GM12891 (cell line): ENCODE data around the gene EPB41L2.
A peak's percentile ranks its signal among the peaks of the same experiment; 100 is the strongest.
"Not testable (repeated sequence)": the region's sequence is repeated elsewhere in the genome, so short reads cannot be mapped to it uniquely, and the experiment has no call there.

Source experiments
- DNase-seq: peaks from one replicate; pipeline ENCODE4 v3.0.0; 2011; ENCODE audit warnings: low spot score; ENCODE audit not compliant: insufficient read length
- FAIRE-seq: peaks from 2 replicates; lab custom pipeline; 2011; peaks lifted over from hg19 to GRCh38; lab: Jason Lieb, UNC
- PAX5 ChIP-seq: IDR thresholded peaks from 2 replicates; pipeline ENCODE4 v1.6.1; 2011; ENCODE audit warnings: low read length, moderate library complexity, mild to moderate bottlenecking; ENCODE audit not compliant: insufficient read depth, severe bottlenecking
- POLR2A ChIP-seq: IDR thresholded peaks from 2 replicates; pipeline ENCODE4 v1.6.1; 2011; ENCODE audit warnings: low read depth, low read length, control low read depth
- POLR2AphosphoS5 ChIP-seq: IDR thresholded peaks from 2 replicates; pipeline ENCODE4 v1.6.1; 2011; ENCODE audit warnings: low read depth, low read length, control low read depth
- POU2F2 ChIP-seq: IDR thresholded peaks from 2 replicates; pipeline ENCODE4 v1.6.1; 2011; ENCODE audit warnings: low read depth, mild to moderate bottlenecking, control low read depth, low read length, moderate library complexity
- SPI1 ChIP-seq: IDR thresholded peaks from 2 replicates; pipeline ENCODE4 v1.6.1; 2011; ENCODE audit warnings: low read depth, low read length, control low read depth
- TAF1 ChIP-seq: IDR thresholded peaks from 2 replicates; pipeline ENCODE4 v1.6.1; 2011; ENCODE audit warnings: low read depth, low read length, control low read depth

Gene EPB41L2

DNA sequence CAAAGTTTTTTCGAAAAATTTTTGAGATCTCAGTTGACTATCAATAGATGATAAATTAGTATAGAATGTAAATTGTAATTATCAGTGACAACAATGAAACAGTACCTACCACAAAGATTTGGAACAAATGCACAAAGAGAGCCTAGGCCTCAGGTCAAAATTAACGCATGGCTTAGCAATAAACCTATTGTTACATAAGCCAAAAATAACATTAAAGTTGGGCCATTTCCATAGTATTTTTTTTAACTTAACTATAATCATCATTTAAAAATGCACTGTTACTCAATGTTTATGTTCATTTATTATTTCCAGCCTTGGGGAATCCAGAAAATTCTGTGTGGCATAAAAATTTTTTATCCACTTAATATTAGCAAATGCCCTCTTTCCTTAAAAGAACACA is 117.0 kb downstream of the EPB41L2 start:
- FAIRE-seq: no peak
- no peak for DNase-seq
- TF ChIP-seq PAX5: no peak
- no peak for TF ChIP-seq POLR2AphosphoS5

DNA sequence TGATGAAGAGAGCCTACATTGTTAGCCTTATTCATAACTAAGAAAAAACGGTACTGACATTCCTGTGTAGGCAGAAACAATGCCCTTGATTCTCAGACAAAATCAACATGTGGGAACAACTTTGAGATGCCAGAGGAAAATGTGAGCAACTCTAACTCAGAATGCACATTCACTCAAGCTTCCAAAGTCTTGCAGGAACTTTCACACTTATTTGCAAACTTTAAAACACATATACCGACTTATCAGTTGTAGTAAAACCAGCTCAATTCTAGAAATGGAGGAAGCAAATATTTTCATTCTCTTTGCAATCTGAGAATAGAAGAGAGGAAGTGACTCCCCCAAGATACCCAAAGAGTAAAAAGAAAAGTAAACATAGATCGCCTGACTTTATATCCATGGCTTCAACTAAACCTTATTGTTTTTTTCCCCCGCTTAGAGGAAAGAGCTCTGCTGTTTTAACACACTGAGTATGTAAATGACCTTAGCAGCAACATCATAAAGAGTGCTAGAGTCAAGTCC is 117.6 kb downstream of the EPB41L2 start:
- FAIRE-seq: no peak
- DNase-seq: no peak
- TF ChIP-seq POLR2AphosphoS5: no peak
- TF ChIP-seq PAX5: no peak
- TF ChIP-seq SPI1: peak; percentile 23; the same call in 1 of the 2 replicates
- no peak for TF ChIP-seq TAF1
- TF ChIP-seq POU2F2: no peak

DNA sequence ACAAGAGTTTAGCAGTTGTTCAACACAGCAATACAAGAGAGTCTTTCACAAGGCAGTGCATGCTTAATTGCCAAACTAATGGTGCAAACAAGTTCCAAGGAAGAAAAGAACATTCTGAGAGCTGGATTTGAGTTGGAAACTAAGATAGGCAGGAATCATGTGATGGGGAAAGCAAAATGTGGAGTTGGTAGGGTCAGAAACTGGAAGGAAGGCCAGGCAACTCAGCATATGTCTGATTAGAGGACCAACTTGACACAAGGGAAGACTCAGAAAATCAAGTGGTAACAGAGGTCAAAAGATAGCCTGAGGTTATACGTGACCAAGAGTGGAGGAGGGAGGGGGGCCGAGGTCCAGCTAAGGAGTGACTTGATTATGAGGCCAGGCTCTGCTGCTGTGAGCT is 118.6 kb downstream of the EPB41L2 start:
- TF ChIP-seq TAF1: no peak
- TF ChIP-seq SPI1: no peak
- TF ChIP-seq POU2F2: no peak
- no peak for TF ChIP-seq POLR2AphosphoS5
- no peak for TF ChIP-seq PAX5
- TF ChIP-seq POLR2A: no peak
- FAIRE-seq (no peak), DNase-seq (no peak)

DNA sequence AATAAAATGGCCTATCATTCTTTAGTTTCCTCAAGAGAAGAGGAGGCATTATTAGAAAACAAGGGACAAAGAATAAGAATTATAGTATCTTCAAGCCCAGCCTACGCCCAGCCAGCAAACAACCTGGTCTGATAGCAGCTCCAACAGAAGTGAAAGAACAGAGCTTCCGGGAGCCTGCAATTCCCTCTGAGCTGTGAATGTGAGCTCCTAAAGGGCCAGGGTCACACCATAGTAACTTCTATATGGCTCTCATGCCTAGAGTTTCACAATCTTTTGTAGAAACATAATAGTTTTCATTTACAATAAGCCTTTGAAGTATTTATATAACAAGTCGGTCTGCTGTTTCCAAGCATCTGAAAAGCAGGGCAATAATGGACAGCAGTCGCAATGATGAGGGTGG is 119.3 kb downstream of the EPB41L2 start:
- no peak for FAIRE-seq
- DNase-seq: no peak
- TF ChIP-seq POU2F2: no peak
- no peak for TF ChIP-seq TAF1
- no peak for TF ChIP-seq POLR2AphosphoS5
- TF ChIP-seq SPI1: no peak
- no peak for TF ChIP-seq PAX5
- no peak for TF ChIP-seq POLR2A

DNA sequence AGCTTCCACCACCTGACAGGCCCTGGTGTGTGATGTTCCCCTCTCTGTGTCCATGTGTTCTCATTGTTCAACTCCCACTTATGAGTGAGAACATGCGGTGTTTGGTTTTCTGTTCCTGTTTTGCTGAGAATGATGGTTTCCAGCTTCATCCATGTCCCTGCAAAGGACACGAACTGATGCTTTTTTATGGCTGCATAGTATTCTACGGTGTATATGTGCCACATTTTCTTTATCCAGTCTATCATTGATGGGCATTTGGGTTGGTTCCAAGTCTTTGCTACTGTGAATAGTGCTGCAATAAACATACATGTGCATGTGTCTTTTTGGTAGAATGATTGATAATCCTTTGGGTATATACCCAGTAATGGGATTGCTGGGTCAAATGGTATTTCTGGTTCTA is 120.3 kb downstream of the EPB41L2 start:
- not testable (repeated sequence) for DNase-seq, FAIRE-seq

DNA sequence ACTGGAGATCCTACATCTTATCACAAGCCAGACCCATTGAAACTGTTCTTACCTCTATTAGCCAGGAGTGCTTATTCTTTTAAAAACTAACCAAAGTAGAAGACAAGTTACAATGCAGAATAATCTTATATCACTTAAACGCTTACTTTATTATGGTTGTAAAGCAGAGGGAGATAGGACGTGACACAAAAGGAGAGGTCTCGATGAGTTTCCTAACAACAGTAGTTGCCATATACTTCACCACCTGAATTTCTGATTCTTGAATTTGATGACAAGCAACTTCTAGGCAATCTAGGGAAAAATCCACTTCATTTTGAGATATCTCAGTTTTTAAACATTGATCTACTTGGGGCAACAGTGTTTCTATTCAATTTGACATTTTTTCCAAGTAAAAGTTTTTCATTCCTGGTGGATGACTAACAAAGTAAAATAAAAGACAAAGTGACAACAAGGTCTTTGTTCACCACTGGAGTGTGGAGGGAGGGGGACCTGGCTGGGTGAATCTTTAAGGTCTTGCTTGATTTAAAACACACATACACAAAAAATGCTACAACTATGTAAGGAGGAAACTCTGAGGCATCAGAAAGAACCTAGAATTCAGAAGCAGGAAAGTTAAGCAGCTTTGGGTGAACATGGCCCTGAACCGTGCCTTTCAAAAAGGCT is 125.0 kb downstream of the EPB41L2 start:
- DNase-seq: no peak
- TF ChIP-seq POLR2AphosphoS5 (no peak), TAF1 (no peak), POLR2A (no peak), PAX5 (no peak), SPI1 (no peak), POU2F2 (no peak)
- no peak for FAIRE-seq

DNA sequence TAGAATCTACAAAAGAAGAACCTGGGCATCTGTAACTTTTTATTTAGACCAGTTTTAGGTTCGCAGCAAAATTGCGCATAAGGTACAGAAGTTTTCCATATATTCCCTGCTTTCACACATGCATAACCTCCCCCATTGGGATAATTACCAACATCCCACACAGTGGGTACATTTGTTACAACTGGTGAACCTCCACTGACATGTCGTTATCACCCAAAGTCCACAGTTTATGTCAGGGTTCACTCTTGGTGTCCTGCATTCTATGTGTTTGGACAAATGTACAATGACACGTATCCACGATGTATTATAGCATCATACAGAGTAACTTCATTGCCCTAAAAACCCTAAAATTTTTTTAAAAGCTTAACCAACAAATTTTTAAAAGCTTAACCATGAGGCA is 126.1 kb downstream of the EPB41L2 start:
- FAIRE-seq (no peak), DNase-seq (no peak)
- no peak for TF ChIP-seq PAX5
- no peak for TF ChIP-seq TAF1
- TF ChIP-seq SPI1: no peak
- TF ChIP-seq POLR2A: no peak
- TF ChIP-seq POU2F2: no peak
- TF ChIP-seq POLR2AphosphoS5: no peak

DNA sequence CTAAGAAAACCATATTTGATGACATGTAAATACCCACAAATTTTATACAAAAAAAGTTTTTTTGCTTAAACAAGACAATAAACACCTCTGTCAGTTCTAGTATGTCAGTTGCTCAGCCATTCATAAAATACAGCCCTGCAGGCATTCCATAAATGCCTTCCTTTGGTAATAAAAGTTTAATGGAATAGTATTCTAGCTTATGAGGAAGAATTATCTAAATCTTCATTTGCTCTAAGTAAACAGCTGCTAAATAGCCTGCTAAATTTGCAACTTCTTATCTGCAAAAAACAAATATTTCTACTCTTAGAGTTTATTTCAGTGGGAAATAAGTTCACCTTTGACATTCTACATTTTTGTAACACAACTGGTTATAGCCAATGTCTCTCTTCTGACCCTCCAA is 127.1 kb downstream of the EPB41L2 start:
- FAIRE-seq: no peak
- no peak for DNase-seq
- no peak for TF ChIP-seq POLR2AphosphoS5
- TF ChIP-seq POU2F2: no peak
- TF ChIP-seq SPI1: no peak
- no peak for TF ChIP-seq TAF1
- no peak for TF ChIP-seq POLR2A
- no peak for TF ChIP-seq PAX5

DNA sequence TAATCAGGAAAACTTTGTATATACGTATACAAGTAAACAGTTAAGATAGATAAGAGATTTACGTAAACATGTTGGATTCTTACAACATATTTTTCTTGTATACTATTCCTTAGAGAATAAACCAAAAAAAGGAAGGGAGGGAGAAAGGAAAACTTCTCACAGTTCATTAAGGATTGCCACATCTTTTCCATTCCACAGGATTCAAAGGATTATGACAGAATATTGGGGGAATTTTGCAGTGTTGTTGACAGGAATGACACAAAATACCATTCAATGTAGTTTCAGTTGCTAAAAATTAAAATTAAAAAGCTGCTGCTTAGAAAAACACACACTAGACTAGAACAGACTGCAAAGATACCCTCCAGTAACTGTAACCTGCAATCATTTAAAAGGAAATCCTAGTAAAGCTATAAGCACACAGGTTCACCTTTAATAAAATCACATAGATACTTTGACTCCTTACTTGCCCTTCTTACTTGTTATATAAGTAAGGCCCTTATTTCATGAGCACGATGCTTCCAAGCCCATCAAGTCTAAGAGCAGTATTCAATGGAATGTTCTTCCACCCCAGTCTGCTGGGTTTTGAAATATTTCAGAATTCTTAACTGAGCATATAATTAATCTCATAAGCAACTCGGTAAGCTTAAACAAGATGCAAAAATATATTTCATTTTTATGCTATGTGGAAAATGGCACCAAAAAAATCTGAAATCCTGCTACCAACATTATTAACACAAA is 128.0 kb downstream of the EPB41L2 start:
- TF ChIP-seq TAF1 (no peak), POLR2AphosphoS5 (no peak), SPI1 (no peak), POU2F2 (no peak), PAX5 (no peak)
- no peak for DNase-seq
- FAIRE-seq: no peak

DNA sequence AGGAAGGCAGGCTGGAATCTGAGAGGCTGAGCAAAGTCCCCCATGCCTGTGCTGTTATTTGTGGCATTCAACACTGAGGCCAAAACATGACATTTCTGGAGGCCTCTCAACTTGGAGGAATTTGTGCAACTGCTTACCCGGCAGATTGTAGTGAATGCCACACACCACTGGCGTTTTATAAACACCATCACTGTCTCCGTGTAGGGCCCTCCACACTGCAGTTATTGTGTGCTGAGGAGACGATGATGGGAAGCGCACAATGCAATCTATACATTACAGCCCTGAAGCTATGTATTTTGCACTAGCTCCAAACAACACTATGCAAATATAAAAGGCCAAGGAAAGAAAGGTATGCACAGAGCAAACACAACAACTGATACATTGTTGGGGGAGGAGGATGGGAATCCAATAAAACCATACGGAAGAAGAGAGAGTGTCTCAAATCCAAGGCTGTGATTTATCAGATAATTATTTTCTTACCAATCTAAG is 129.3 kb downstream of the EPB41L2 start:
- DNase-seq (no peak), FAIRE-seq (no peak)
- TF ChIP-seq TAF1: no peak
- TF ChIP-seq POLR2AphosphoS5: no peak
- no peak for TF ChIP-seq POLR2A
- TF ChIP-seq SPI1: no peak
- TF ChIP-seq POU2F2: no peak
- TF ChIP-seq PAX5: no peak

DNA sequence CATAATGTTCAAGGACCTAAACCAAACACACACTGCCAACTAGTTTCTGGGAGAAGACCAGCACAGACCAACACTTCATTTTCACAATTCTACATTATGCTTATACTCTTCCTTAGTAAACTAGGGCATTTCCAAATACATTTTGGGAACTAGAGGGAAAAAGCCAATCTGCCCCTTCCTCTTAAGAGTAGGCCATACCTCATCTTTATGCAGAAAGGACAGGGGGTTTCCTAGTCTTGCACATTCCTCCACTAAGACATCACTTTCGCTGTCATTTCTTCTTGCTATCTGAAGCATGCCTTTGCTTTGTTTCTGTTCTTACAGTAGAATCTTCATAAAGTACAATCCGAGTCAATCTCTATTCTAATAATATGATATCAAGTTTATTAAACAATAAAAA is 130.1 kb downstream of the EPB41L2 start:
- TF ChIP-seq POLR2A (no peak), TAF1 (no peak), POU2F2 (no peak), PAX5 (no peak)
- DNase-seq (no peak), FAIRE-seq (no peak)
